Measurements from ENCODE around the gene C5orf22. TPM values are rescaled to one million over a fixed set of nuclear protein-coding genes. Genes with fewer than 3 reads are reported as not detected.

Gene C5orf22
- total and polyA plus RNA-seq, 2 of the 4 experiments (the other 2 are of a cell fraction), result 11.2 to 19.9 TPM

GRCh38 chr5:31559942-31560341, 27.8 kb downstream of the C5orf22 start:
- Histone ChIP-seq H3K4me3 (ENCODE audit: insufficient read depth, low read depth, low read length) (no peak overlapping the region), H3K27ac (ENCODE audit: insufficient read depth, low read length) (no peak overlapping the region), H3K36me3 (ENCODE audit: control insufficient read depth, insufficient read depth, low read length) (peaks cover 7% of the 10 kb centered on the region; the same call in 1 of the 2 replicates), H2AFZ (replicated peaks; ENCODE audit: low read length, poor library complexity) (no peak overlapping the region), H3K18ac (ENCODE audit: low read depth, low read length) (no peak overlapping the region), H2AK9ac (replicated peaks; ENCODE audit: low read depth, low read length, poor library complexity) (no peak overlapping the region), H3K9me3 (ENCODE audit: control insufficient read depth, insufficient read depth, low read length) (no peaks in the 10 kb centered on the region), H3K23ac (ENCODE audit: low read depth, low read length) (no peak overlapping the region), H2BK20ac (ENCODE audit: low read depth, low read length) (no peak overlapping the region), H3K4me2 (ENCODE audit: low read depth, low read length) (no peak overlapping the region), H3K14ac (replicated peaks; ENCODE audit: low read depth, low read length) (no peak overlapping the region), H2BK5ac (ENCODE audit: low read depth, low read length, poor library complexity, severe bottlenecking) (no peak overlapping the region), H3K79me1 (ENCODE audit: low read depth in 1 of 2, low read length in 2 of 2) (peaks cover 0 to 2% of the 10 kb centered on the region in 2 experiments; a peak in 1 of 4 replicates), H4K20me1 (ENCODE audit: insufficient read depth, low read length) (peaks cover 3% of the 10 kb centered on the region; the same call in 1 of the 2 replicates), H3K4me1 (ENCODE audit: control insufficient read depth, insufficient read depth, low read length) (no peaks in the 10 kb centered on the region), H3K56ac (ENCODE audit: extremely low read depth, insufficient read depth, low read length) (no peak overlapping the region), H4K91ac (ENCODE audit: insufficient read depth, low read depth, low read length) (no peak overlapping the region), H3K9ac (ENCODE audit: low read depth, low read length) (no peak overlapping the region), H3K27me3 (ENCODE audit: control insufficient read depth, insufficient read depth, low read length) (no peaks in the 10 kb centered on the region), H2BK15ac (ENCODE audit: low read depth, low read length) (no peak overlapping the region), H3K4ac (ENCODE audit: low read depth, low read length) (no peak overlapping the region), H4K5ac (ENCODE audit: low read depth, low read length) (no peak overlapping the region), H4K8ac (ENCODE audit: low read depth in 2 of 2, low read length in 2 of 2) (no peak overlapping the region), H2AK5ac (ENCODE audit: low read depth, low read length) (no peak overlapping the region), H2BK120ac (ENCODE audit: low read depth, low read length) (no peak overlapping the region), H3K9me1 (ENCODE audit: insufficient read depth, low read length) (peaks cover 2% of the 10 kb centered on the region; the same call in 1 of the 2 replicates)
- DNase-seq (no peak), ATAC-seq (ENCODE audit: low read depth) (no peak)
- in situ Hi-C loops (cut with MboI; ENCODE audit: low sequenced_read_pairs), result no loop called here
- dilution Hi-C loops (cut with HindIII; ENCODE audit: low sequenced_read_pairs, unreplicated experiment), result no loop called here
- POLR2A ChIA-PET (ENCODE audit: unreplicated experiment), result no interaction called here
- WGBS, 2 experiments (ENCODE audit: extremely low coverage in 2 of 2, insufficient read length in 1 of 2), result no CpG with 5 or more reads among the region's 3 CpGs
- TF ChIP-seq NFE2L2 (IDR thresholded peaks at IDR 0.05; ENCODE audit: low read depth, low read length), result no peak
- TF ChIP-seq RAD21 (IDR thresholded peaks at IDR 0.05; ENCODE audit: low read length), result no peak
- no peak for TF ChIP-seq FOS (IDR thresholded peaks at IDR 0.05; ENCODE audit: low read depth, low read length)
- TF ChIP-seq CEBPB (IDR thresholded peaks at IDR 0.05; ENCODE audit: low read depth, low read length), result no peak
- TF ChIP-seq CTCF (conservative IDR thresholded peaks at IDR 0.05; ENCODE audit: low read depth, low read length), result no peak
- no peak for TF ChIP-seq MAFK (IDR thresholded peaks at IDR 0.05; ENCODE audit: low read depth, low read length)
- TF ChIP-seq USF2 (IDR thresholded peaks at IDR 0.05; ENCODE audit: low read depth, low read length), result no peak
- no peak for TF ChIP-seq BHLHE40 (IDR thresholded peaks at IDR 0.05; ENCODE audit: low read depth, low read length)
- no peak for TF ChIP-seq RFX5 (IDR thresholded peaks at IDR 0.05; ENCODE audit: low read depth, low read length)
- no peak for TF ChIP-seq ELK1 (IDR thresholded peaks at IDR 0.05; ENCODE audit: borderline replicate concordance, low read depth, low read length)
- no peak for TF ChIP-seq MAZ (IDR thresholded peaks at IDR 0.05; ENCODE audit: borderline replicate concordance, low read depth, low read length)
- TF ChIP-seq MXI1 (IDR thresholded peaks at IDR 0.05; ENCODE audit: borderline replicate concordance, low read depth, low read length), result no peak
- no peak for TF ChIP-seq POLR2A (IDR thresholded peaks at IDR 0.05; ENCODE audit: low read depth, low read length)
- TF ChIP-seq RCOR1 (IDR thresholded peaks at IDR 0.05; ENCODE audit: insufficient replicate concordance, low read length), result no peak
- no peak for TF ChIP-seq CHD1 (IDR thresholded peaks at IDR 0.05; ENCODE audit: low read depth, low read length)
- CTCF ChIA-PET, result no interaction called here
- intact Hi-C loops (cut with micrococcal nuclease), result no loop called here
- no TSS peak for BruUV-seq (replicated peaks)
